Brain microvascular endothelial cell (primary cell): ENCODE results near the gene FNDC1.

Source experiments
- DNase-seq: peaks from one replicate; pipeline ENCODE4 v3.0.0-alpha.2; 2020
- H3K27ac ChIP-seq: fragments of 250-450 bp; sonication (Bioruptor Pico); 2 replicates; pipeline ENCODE4 v1.5.1; 2020; ENCODE audit warnings: mild to moderate bottlenecking, moderate library complexity
- H3K27me3 ChIP-seq: fragments of 250-450 bp; sonication (Bioruptor Pico); replicated peaks from 2 replicates; pipeline ENCODE4 v1.5.1; 2020; ENCODE audit warnings: mild to moderate bottlenecking
- H3K36me3 ChIP-seq: fragments of 250-450 bp; sonication (Bioruptor Pico); replicated peaks from 2 replicates; pipeline ENCODE4 v1.5.1; 2020; ENCODE audit warnings: mild to moderate bottlenecking
- H3K4me3 ChIP-seq: 2 replicates; pipeline ENCODE4 v1.5.1; 2011; ENCODE audit warnings: low read depth, mild to moderate bottlenecking, control low read depth, low read length, moderate library complexity
- CTCF ChIP-seq: IDR thresholded peaks from 2 replicates; pipeline ENCODE4 v1.5.1; 2011; ENCODE audit warnings: low read depth, mild to moderate bottlenecking, moderate library complexity, low read length, control low read depth, inconsistent platforms; ENCODE audit errors: missing control alignments
- in situ Hi-C: cut with HindIII; loops from 2 replicates; pipeline ENCODE4 v1.10.0; 2017; ENCODE audit warnings: low sequenced_read_pairs, low pct_ligation_motif_present

Gene FNDC1

GRCh38 chr6:159299566-159299965 is 130.4 kb downstream of the FNDC1 start:
- H3K4me3 ChIP-seq: no peak overlapping the region
- TF ChIP-seq CTCF: no peak
- no peaks in the 10 kb centered on the region for H3K27me3 ChIP-seq
- H3K27ac ChIP-seq: no peak overlapping the region
- H3K36me3 ChIP-seq: no peaks in the 10 kb centered on the region
- no peak for DNase-seq
- in situ Hi-C loops: no loop called here

GRCh38 chr6:159301277-159301676 is 132.1 kb downstream of the FNDC1 start:
- Histone ChIP-seq H3K36me3 (no peaks in the 10 kb centered on the region), H3K27ac (no peak overlapping the region), H3K4me3 (no peak overlapping the region), H3K27me3 (no peaks in the 10 kb centered on the region)
- no peak for DNase-seq
- in situ Hi-C loops: no loop called here
- TF ChIP-seq CTCF: no peak

- in situ Hi-C loops: no loop called here
- DNase-seq: no peak
- Histone ChIP-seq H3K27ac (no peak overlapping the region), H3K36me3 (no peaks in the 10 kb centered on the region), H3K27me3 (no peaks in the 10 kb centered on the region), H3K4me3 (no peak overlapping the region)
- TF ChIP-seq CTCF: no peak
Measured at GRCh38 chr6:159301810-159302593, 132.8 kb downstream of the FNDC1 start.

- DNase-seq: no peak
- in situ Hi-C loops: no loop called here
- no peak overlapping the region for H3K27ac ChIP-seq
- no peaks in the 10 kb centered on the region for H3K36me3 ChIP-seq
- no peaks in the 10 kb centered on the region for H3K27me3 ChIP-seq
- no peak for TF ChIP-seq CTCF
- H3K4me3 ChIP-seq: no peak overlapping the region
Measured at GRCh38 chr6:159302594-159302992, 133.4 kb downstream of the FNDC1 start.

- H3K27ac ChIP-seq: no peak overlapping the region
- in situ Hi-C loops: no loop called here
- no peaks in the 10 kb centered on the region for H3K36me3 ChIP-seq
- no peak for DNase-seq
- H3K4me3 ChIP-seq: no peak overlapping the region
- H3K27me3 ChIP-seq: no peaks in the 10 kb centered on the region
- TF ChIP-seq CTCF: no peak
Measured at GRCh38 chr6:159303159-159303558, 134.0 kb downstream of the FNDC1 start.

GRCh38 chr6:159303784-159304183 is 134.6 kb downstream of the FNDC1 start:
- Histone ChIP-seq H3K4me3 (no peak overlapping the region), H3K27me3 (no peaks in the 10 kb centered on the region), H3K36me3 (no peaks in the 10 kb centered on the region), H3K27ac (no peak overlapping the region)
- in situ Hi-C loops: no loop called here
- no peak for TF ChIP-seq CTCF
- DNase-seq: no peak
